ENCODE measurements around the gene VPS26C. TPM values are rescaled to one million over a fixed set of nuclear protein-coding genes. Genes with fewer than 3 reads are reported as not detected.
"Not testable (repeated sequence)": the region's sequence is repeated elsewhere in the genome, so short reads cannot be mapped to it uniquely, and the experiment has no call there.

Gene VPS26C
- total RNA-seq, 1 experiment from 2014 or later = 33.1 TPM

DNA sequence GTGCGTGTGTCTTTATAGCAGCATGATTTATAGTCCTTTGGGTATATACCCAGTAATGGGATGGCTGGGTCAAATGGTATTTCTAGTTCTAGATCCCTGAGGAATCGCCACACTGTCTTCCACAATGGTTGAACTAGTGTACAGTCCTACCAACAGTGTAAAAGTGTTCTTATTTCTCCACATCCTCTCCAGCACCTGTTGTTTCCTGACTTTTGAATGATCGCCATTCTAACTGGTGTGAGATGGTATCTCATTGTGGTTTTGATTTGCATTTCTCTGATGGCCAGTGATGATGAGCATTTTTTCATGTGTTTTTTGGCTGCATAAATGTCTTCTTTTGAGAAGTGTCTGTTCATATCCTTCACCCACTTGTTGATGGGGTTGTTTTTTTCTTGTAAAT, 44.9 kb downstream of the VPS26C start:
- not testable (repeated sequence) for H3K27me3 ChIP-seq, DNase-seq, H3K9me3 ChIP-seq, H3K4me3 ChIP-seq
- peaks cover 37% of the 10 kb centered on the region for H3K36me3 ChIP-seq

DNA sequence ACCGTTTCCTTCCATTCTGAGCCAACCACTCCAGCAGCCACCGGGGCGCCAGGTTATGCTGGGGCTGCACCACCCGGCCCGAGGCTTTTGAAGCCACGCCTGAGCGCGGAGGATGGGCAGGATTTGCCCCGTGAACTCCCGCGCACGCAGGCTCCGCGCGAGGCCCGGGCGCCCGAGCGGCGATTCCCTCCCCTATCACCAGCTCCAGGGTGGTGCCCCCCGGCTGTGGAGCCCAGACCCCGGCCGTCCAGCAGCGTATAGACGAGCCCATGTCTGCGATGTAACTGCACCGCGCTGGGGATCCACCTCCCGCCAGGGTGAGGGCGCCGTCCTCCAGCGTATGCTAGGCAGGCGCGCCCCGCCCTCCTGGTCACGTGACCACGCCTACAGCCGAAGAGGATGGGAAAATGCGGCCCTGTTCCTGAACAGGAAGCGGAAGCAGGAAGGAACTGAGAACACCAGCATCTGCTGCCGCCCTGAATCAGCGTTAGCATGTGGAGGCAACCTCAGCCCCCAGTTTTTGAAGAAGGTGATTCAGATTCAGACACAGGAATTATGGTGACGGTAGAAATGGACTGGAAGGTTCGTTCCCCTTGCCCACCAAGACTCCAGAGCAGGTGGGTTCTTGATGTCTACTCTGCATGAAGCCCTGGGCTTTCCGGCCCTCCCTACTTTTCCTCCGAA, 46.0 kb downstream of the VPS26C start:
- no peaks in the 10 kb centered on the region for H3K27me3 ChIP-seq
- peak overlapping the region; percentile 63 for H3K4me3 ChIP-seq
- no peaks in the 10 kb centered on the region for H3K9me3 ChIP-seq
- peaks cover 26% of the 10 kb centered on the region for H3K36me3 ChIP-seq
- peak; percentile 97 for DNase-seq

DNA sequence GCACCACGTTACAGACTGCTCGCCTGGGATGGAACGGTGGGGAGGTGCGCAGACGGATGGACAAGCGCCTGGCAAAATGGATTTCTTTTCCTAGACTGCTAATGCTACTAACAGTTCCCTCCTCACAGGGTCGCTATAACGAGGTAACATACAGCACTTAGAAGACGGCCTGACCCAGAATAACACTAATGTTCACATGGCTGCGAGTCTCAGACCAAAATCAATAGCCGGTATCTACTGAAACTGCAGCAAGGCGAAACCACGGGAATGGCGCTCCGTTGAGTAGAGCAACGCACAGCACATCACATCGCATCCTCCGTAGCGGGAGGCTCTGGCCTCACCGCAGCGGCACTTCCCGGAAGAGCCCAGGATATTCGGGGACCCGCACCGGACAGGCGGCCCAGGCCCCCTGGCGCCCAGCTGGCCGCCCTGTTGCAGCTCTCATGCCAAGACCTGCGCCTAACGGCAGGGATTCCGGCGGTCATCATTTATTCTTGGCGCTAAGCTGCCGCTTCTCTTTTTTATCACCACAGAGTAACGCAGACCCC, 46.6 kb downstream of the VPS26C start:
- H3K27me3 ChIP-seq = no peaks in the 10 kb centered on the region
- DNase-seq = no peak
- H3K9me3 ChIP-seq = no peaks in the 10 kb centered on the region
- H3K4me3 ChIP-seq = peak overlapping the region; percentile 63
- H3K36me3 ChIP-seq = peaks cover 24% of the 10 kb centered on the region

DNA sequence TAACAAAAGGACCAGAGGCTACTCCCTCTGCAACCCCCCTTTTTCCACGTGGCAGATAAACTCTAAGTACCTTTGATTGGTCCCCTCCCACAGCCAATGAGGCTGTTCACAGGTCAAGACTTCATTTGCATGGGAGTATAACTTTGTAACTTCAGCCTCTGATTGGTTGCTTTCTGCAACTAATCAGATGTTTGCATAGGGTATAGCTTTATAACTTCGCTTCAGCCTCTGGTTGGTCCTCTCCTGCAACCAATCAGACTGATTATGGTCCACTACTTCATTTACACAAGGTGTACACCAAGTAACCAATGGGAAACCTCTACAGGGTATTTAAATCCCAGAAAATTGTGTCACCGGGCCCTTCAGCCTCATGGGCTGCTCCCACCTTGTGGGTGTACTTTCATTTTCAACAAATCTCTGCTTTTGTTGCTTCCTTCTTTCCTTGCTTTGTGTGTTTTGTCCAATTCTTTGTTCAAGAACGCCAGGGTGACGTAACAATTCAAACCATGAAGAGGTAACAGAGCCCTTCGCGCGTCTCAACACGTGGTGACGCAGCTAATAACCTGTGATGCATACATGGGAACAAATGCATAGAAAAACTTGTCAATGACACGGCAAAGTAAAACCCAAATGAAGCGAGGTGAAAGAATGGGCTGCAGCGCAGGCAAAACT, 47.2 kb downstream of the VPS26C start:
- no peak for DNase-seq
- H3K27me3 ChIP-seq = no peaks in the 10 kb centered on the region
- no peaks in the 10 kb centered on the region for H3K9me3 ChIP-seq
- H3K36me3 ChIP-seq = peaks cover 22% of the 10 kb centered on the region
- peak overlapping the region; percentile 63 for H3K4me3 ChIP-seq

DNA sequence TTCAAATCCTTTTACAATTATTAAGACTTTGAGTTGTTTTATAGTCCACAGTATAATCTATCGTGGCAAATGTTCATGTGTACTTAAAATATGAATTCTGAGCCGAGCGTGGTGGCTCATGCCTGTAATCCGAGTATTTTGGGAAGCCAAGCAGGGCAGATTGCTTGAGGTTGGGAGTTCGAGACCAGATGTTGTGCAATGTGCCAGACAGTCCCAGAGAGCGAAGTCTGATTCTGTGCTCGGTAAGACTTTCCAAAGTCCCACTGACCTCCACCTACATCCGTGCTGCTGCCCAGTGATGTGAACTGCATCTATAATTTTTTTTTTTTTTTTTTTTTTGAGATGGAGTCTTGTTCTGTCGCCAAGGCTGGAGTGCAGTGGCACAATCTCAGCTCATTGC, 52.2 kb downstream of the VPS26C start:
- Histone ChIP-seq H3K27me3 (no peaks in the 10 kb centered on the region), H3K9me3 (no peaks in the 10 kb centered on the region), H3K4me3 (no peak overlapping the region), H3K36me3 (no peaks in the 10 kb centered on the region)
- DNase-seq = no peak

DNA sequence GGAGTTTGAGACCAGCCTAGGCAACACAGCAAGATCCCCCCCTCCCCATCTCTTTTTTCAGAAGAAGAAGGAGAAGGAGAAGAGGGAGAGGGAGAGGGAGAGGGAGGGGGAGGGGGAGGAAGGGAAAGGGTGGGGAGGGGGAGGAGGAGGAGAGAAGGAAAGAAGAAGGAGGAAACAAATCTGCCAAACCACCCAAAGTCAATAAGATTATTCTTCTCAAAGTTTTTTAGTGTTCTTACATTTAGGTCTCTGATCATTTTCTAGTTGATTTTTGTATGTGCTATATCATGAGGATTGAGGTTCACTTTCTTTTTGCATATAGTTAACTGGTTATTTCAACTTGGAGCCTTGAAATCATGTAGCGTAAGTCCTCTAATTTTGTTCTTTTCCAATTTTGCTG, 56.3 kb downstream of the VPS26C start:
- H3K36me3 ChIP-seq = no peaks in the 10 kb centered on the region
- H3K9me3 ChIP-seq = no peaks in the 10 kb centered on the region

DNA sequence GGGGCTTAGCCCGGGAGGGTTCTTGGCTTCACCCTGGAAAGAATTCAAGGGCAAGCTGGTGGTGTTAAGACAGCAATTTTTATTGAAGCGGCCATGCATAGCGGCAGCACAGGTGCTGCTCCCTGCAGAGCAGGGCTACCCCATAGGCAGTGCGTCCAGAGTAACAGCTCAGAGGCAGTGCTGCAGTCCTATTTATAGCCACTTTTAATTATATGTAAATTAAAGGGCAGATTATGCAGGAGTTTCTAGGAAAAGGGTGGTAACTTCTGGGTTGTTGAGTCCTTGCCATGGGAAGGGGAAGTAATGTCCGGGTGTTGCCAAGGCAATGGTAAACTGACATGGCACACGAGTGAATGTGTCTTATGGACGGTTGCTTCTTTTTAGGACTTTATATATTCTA, 57.0 kb downstream of the VPS26C start:
- Histone ChIP-seq H3K9me3 (no peaks in the 10 kb centered on the region), H3K4me3 (no peak overlapping the region), H3K36me3 (no peaks in the 10 kb centered on the region), H3K27me3 (no peaks in the 10 kb centered on the region)
- DNase-seq = no peak

More for the DNA sequence above, 56.3 kb downstream of the VPS26C start:
- no peak for DNase-seq
- Histone ChIP-seq H3K27me3 (no peaks in the 10 kb centered on the region), H3K4me3 (no peak overlapping the region)

DNA sequence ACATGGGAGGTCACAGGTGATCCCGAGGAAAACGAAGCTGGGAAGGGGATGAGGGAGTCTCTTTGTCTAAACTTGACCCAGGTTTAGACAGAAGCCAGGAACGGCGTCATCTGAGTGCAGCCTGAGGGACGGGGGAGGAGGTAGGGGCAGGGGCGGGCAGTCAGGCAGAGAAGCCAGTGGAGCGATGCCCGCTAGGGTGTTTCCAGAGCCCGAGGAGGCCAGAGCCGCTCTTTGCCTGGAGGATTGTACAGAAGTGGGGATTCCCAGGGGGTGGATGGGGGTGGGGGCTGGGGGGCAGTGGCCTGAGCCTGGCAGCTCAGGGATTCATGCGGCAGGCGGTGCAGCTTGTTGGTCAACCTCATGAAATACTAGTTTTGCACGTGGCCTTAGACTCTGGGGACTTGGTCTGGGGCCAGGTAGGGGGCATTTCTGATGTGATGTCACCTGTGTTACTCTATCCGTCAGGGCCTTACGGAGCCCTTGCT, 58.4 kb downstream of the VPS26C start:
- H3K27me3 ChIP-seq = no peaks in the 10 kb centered on the region
- H3K4me3 ChIP-seq = no peak overlapping the region
- 0 out of 2 replicates have a peak, but pooled peaks cover 2% of the 10 kb centered on the region for H3K36me3 ChIP-seq
- DNase-seq = no peak
- no peaks in the 10 kb centered on the region for H3K9me3 ChIP-seq

DNA sequence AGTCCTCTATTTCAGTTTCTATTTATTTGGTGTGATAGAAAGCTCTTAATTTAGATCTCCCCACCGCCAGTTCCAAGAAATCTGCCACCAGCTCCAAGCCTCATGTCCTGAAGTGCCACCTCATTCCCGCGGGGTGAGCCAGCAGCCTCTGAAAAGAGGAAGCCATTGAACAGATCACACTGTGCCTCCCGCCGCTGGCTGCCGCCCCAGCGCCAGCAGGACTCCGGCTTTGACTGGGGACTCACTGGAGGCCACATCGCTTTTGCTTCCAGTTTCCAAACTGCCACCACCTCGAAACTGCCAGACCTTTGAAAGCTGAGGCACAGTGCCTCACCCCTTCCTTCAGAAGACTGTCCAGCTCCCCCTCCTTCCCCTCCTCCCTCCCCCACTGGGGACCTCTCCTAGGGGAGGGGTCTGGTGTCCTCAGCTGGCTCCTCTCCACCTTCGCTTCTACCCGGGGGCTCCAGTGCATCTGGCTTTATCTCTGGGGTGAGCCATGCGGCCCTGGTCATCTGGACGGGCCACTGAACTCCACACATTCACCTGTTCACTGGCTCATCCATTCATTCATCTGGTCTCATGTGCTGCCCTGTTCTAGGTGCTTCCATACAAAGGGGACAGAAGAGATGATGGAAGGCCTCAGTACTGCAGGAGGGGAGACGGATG, 58.9 kb downstream of the VPS26C start:
- Histone ChIP-seq H3K4me3 (no peak overlapping the region), H3K9me3 (no peaks in the 10 kb centered on the region), H3K36me3 (peaks cover 4% of the 10 kb centered on the region; the same call in 1 of the 2 replicates), H3K27me3 (no peaks in the 10 kb centered on the region)
- no peak for DNase-seq

DNA sequence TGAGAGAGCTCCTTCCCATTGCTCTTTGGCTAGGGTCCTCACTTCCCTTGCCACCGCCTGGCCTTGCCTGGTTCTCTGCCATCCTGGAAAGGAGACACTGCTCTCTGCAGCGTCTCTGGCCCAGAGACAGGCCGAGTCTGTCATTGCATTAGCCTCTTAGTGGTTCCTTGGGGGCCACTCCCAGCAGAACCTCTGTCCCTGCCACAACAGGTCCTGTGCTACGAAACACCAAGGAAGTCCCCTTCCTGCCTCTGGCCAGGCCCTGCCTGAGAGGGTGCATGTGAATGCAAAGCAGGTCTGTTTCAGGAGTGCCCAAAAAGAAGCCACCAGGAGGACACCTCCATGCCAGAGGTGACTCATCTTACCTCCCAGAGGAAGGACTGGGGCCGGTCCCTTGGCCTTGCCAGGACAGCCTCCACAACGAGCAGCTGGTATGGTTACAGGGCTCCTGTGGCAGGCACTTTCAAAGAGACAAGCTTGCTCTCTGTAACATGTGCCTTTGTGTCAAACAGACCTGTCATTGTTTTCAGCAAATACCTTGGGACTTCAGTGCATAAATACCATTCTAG, 59.6 kb downstream of the VPS26C start:
- peak; percentile 46 for DNase-seq
- H3K36me3 ChIP-seq = peaks cover 9% of the 10 kb centered on the region
- no peaks in the 10 kb centered on the region for H3K27me3 ChIP-seq
- no peaks in the 10 kb centered on the region for H3K9me3 ChIP-seq
- no peak overlapping the region for H3K4me3 ChIP-seq

DNA sequence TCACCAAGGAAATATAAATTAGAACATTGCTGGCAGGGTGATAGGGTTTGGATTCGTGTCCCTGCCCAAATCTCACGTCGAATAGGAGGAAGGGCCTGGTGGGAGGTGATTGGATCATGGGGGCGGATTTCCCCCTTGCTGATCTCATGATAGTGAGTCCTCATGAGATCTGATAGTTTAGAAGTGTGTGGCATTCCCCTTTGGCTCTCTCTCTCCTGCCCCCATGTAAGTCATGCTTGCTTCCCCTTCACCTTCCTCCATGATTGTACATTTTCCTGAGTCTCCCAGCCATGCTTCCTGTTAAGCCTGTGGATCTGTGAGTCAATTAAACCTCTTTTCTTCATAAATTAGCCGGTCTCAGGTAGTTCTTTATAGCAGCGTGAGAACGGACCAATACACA, 60.6 kb downstream of the VPS26C start:
- peaks cover 17% of the 10 kb centered on the region for H3K36me3 ChIP-seq
- no peaks in the 10 kb centered on the region for H3K9me3 ChIP-seq
- no peak for DNase-seq
- H3K27me3 ChIP-seq = no peaks in the 10 kb centered on the region
- H3K4me3 ChIP-seq = no peak overlapping the region

DNA sequence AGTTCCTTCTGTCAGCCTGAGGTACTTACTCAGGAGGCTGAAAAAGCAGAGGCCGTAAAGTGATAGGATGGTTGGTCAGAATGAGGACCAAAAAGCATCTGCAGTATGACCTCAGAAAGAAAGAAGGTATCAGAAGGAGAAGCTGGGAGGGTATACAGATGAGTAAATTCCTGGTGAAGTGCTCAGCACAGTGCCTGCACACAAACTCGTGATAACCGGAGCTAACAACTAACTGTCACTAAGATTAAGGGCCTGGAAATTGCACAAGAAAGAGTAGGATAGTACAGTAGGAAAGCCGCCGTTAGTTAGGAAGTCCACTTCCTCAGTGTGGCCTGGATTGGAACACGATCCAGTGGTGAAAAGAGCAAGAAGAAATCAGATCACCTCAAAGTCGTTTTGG, 62.6 kb downstream of the VPS26C start:
- no peak for DNase-seq
- Histone ChIP-seq H3K4me3 (no peak overlapping the region), H3K9me3 (no peaks in the 10 kb centered on the region), H3K36me3 (peaks cover 33% of the 10 kb centered on the region), H3K27me3 (no peaks in the 10 kb centered on the region)

DNA sequence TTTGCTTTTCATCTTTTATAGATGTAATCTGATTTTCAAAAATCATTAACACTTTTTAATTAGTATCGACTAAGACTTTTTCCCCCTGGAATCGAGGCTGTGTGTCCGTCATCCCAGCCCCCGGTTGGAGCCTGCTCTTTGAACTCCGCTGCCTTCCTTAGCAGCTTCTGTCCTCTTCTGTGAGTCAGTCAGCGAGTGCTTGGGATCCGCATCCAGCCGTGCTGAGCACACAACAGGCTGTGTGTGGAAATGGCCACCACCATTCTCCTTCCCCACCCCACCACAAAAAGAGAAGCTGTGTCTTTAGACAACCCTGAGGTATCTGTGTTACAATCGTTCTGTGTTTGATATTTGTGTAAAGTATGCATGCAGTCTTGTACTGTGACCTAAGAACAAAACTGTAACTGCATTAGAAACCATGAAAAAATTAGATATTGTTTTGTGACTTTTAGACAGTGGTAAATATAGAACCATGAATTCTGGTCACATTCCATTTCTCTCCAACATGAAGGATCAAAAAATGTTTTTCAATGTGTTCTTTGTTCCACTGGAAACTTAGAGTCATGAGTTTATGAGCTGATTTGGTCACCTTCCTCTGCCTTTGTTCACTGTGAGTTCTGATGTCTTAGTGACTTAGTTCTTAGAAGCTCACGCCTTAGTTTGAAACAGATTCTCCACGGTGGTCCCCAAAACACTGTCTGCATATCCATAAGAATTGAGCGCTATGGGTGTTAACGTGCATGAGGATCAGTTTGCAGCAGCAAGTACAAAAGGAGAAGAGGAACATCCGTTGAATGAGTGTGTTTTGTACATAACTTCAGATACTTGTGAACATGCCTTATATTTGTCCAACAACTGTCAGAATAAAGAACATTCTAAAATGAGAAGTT, 64.7 kb downstream of the VPS26C start:
- no peaks in the 10 kb centered on the region for H3K9me3 ChIP-seq
- no peaks in the 10 kb centered on the region for H3K27me3 ChIP-seq
- H3K36me3 ChIP-seq = peaks cover 44% of the 10 kb centered on the region
- no peak for DNase-seq
- H3K4me3 ChIP-seq = no peak overlapping the region

DNA sequence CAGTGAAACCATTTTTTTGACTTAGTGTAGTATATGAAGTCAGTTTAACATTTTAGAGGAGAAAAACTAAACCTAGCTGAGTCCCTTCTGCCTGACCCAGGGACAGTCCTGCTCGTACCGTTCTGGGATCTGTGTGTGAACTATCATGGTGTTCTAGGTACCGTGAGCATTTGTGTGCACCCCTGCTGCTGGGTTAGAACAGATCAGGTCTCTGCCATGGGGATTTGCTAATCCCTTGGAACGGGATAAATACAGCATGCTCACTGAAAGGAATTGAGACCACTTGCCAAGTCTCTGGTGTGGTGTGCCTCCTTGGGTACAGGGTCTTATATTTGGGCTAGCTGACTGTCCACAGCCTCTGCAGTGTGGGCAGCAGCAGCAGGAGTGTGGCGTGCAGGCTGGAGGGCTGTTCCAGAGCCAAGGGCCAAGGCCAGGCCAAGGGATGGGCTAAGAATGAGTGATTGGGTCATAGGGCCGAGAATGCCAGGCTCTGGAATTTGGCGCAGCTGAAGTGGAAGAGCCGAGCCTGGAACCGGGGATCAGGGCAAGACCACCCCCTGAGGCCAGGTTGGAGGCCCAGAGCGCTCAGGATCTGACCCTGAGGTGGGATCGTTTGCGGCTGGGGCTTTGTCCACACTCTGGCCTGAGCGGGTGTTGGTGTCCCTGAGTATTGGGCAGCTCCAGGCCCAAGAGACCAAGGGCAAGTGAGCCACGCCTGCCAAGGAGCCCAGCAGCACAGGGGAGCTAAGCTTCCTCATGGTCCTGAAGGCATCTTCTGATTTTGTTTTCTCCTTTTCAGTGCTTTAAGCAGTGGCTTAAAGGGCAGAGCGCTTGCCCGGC, 66.3 kb downstream of the VPS26C start:
- Histone ChIP-seq H3K9me3 (no peaks in the 10 kb centered on the region), H3K36me3 (peaks cover 55% of the 10 kb centered on the region), H3K27me3 (no peaks in the 10 kb centered on the region), H3K4me3 (no peak overlapping the region)
- no peak for DNase-seq
